Astrocyte of the cerebellum (primary cell): ENCODE measurements around the gene TSACC.

Experiments used
- DNase-seq: peaks from one replicate; pipeline ENCODE4 v3.0.0-alpha.2; 2011; ENCODE audit warnings: low read depth
- H3K4me3 ChIP-seq: 2 replicates; pipeline ENCODE4 v1.5.1; 2011; ENCODE audit warnings: mild to moderate bottlenecking, low read depth, low read length, moderate library complexity
- CTCF ChIP-seq: IDR thresholded peaks from 2 replicates; pipeline ENCODE4 v1.5.1; 2012; ENCODE audit warnings: low read length, low read depth, moderate library complexity, mild to moderate bottlenecking; ENCODE audit errors: missing control alignments
- in situ Hi-C: cut with HindIII; loops from 2 replicates; pipeline ENCODE4 v1.10.0; 2017; ENCODE audit warnings: low sequenced_read_pairs

The TSACC gene

GRCh38 chr1:156391701-156392100 lies 53.4 kb downstream of the TSACC start:
- no peak for TF ChIP-seq CTCF
- no peak overlapping the region for H3K4me3 ChIP-seq
- no peak for DNase-seq
- in situ Hi-C loops = no loop called here

- no peak for TF ChIP-seq CTCF
- in situ Hi-C loops = no loop called here
- no peak for DNase-seq
- H3K4me3 ChIP-seq = no peak overlapping the region
Observed at GRCh38 chr1:156392452-156392853, 54.1 kb downstream of the TSACC start.

- DNase-seq = no peak
- no peak for TF ChIP-seq CTCF
- in situ Hi-C loops = no loop called here
- no peak overlapping the region for H3K4me3 ChIP-seq
Observed at GRCh38 chr1:156393095-156393494, 54.8 kb downstream of the TSACC start.

GRCh38 chr1:156394082-156394481 lies 55.8 kb downstream of the TSACC start:
- no peak overlapping the region for H3K4me3 ChIP-seq
- no peak for TF ChIP-seq CTCF
- in situ Hi-C loops = no loop called here
- no peak for DNase-seq

- TF ChIP-seq CTCF = no peak
- in situ Hi-C loops = no loop called here
- H3K4me3 ChIP-seq = no peak overlapping the region
- no peak for DNase-seq
Observed at GRCh38 chr1:156394835-156395461, 56.6 kb downstream of the TSACC start.
